Transverse colon (tissue), 4 donors: ENCODE results near the gene USF1. TPM values are rescaled to one million over a fixed set of nuclear protein-coding genes. Genes with fewer than 3 reads are reported as not detected.
A peak's percentile ranks its signal among the peaks of the same experiment; 100 is the strongest.
"Not testable (repeated sequence)": the region's sequence is repeated elsewhere in the genome, so short reads cannot be mapped to it uniquely, and the experiment has no call there.

Experiments
- DNase-seq: peaks from one replicate; pipeline ENCODE4 v3.0.0-alpha.2; 2019
- H3K27ac ChIP-seq, 4 donors: fragments of 200-600 bp; sonication (generic); 2 replicates each; pipeline ENCODE4 v1.5.1; 2016 to 2018; ENCODE audit warnings: inconsistent platforms in 4 of 4
- H3K27me3 ChIP-seq: fragments of 200-600 bp; sonication (generic); 2 replicates; pipeline ENCODE4 v1.5.1; 2017; ENCODE audit warnings: inconsistent platforms
- H3K36me3 ChIP-seq, 4 donors: fragments of 200-600 bp; sonication (generic); 2 replicates each; pipeline ENCODE4 v1.5.1; 2017 to 2019; ENCODE audit warnings: inconsistent platforms in 4 of 4
- H3K4me1 ChIP-seq, 4 donors: fragments of 200-600 bp; sonication (generic); 2 replicates each; pipeline ENCODE4 v1.5.1; 2017 to 2020; ENCODE audit warnings: inconsistent platforms in 4 of 4
- H3K4me3 ChIP-seq, 4 donors: fragments of 200-600 bp; sonication (generic); 1 replicate in 1 of 4; 2 replicates in 3 of 4; pipeline versions ENCODE4 v1.5.1 to v1.6.1; 2017 to 2019; ENCODE audit warnings: inconsistent platforms in 4 of 4
- H3K9me3 ChIP-seq, 2 donors: fragments of 200-600 bp; sonication (generic); 2 replicates each; pipeline ENCODE4 v1.5.1; 2017 to 2019; ENCODE audit warnings: inconsistent platforms in 2 of 2
- CTCF ChIP-seq, 5 experiments: fragments of 200-600 bp in 3 of 5; fragments of 450-650 bp in 2 of 5; sonication (generic) in 3 of 5; IDR thresholded peaks; 1 replicate in 2 of 5; 2 replicates in 3 of 5; pipeline ENCODE4 v1.5.1; 2016 to 2017; ENCODE audit warnings: antibody characterized with exemption in 5 of 5, inconsistent platforms in 3 of 5, mild to moderate bottlenecking in 2 of 5, moderate library complexity in 1 of 5
- EP300 ChIP-seq: sonication (generic); formaldehyde crosslinking; IDR thresholded peaks from one replicate; pipeline ENCODE4 v1.6.1; 2017; ENCODE audit warnings: antibody characterized with exemption, low read depth
- POLR2A ChIP-seq: fragments of 450-650 bp; IDR thresholded peaks from one replicate; pipeline ENCODE4 v1.6.1; 2016; ENCODE audit warnings: antibody characterized with exemption, mild to moderate bottlenecking, moderate library complexity
- POLR2AphosphoS5 ChIP-seq, 3 donors: sonication (generic); formaldehyde crosslinking; IDR thresholded peaks; one replicate each; pipeline ENCODE4 v1.6.1; 2016; ENCODE audit warnings: antibody characterized with exemption in 3 of 3
- WGBS, 2 donors: methylation state at CpG; one replicate each; pipeline ENCODE4 v1.1.5; 2018; ENCODE audit warnings: low coverage in 1 of 2; 5-methylcytosine and 5-hydroxymethylcytosine counted together
- in situ Hi-C, 4 donors: fragments of 200-750 bp; cut with MboI; loops; one replicate each; pipeline versions ENCODE4 v1.15.0 to v1.15.1; 2017; ENCODE audit warnings: low sequenced_read_pairs in 3 of 4, low pct_ligation_motif_present in 1 of 4, low pct_unique_long_range_greater_than_20kb in 1 of 4
- intact Hi-C: fragments of 100-400 bp; cut with DNase I; formaldehyde crosslinking; loops from one replicate; pipeline ENCODE4 v1.15.1; 2023; ENCODE audit warnings: low total_unique reads
- total RNA-seq, 4 donors: library from RNA; depleted of rRNA; stranded (reverse); fragments of >200 nt; gene quantifications; one replicate each; pipeline ENCODE4 v1.1.0, GENCODE V29; 2016

The USF1 gene
- total RNA-seq, 4 donors from 2014 or later: 34.4 to 78.2 (median 64.9) TPM

GRCh38 chr1:161021165-161021969 is 24.4 kb downstream of the USF1 start:
- TF ChIP-seq EP300 (no peak), CTCF (IDR thresholded peaks at IDR 0.05) (no peak), POLR2AphosphoS5 (IDR thresholded peaks at IDR 0.05) (peak; percentile 94 to 98 (median 95)), POLR2A (peak; percentile 98)
- in situ Hi-C loops: no loop called here
- Histone ChIP-seq H3K27me3 (no peaks in the 10 kb centered on the region), H3K27ac (peak overlapping the region; percentile 82 to 90 (median 90)), H3K9me3 (no peaks in the 10 kb centered on the region), H3K4me3 (peak overlapping the region; percentile 50 to 69 (median 54)), H3K36me3 (no peaks in the 10 kb centered on the region), H3K4me1 (peaks cover 0 to 35% (median 24%) of the 10 kb centered on the region in 4 donors)
- 15 to 38% methylated on average over 9 to 31 of the region's 34 CpGs for WGBS, 2 donors
- peak; percentile 97 for DNase-seq
- intact Hi-C loops: no loop called here

GRCh38 chr1:161020509-161021164 is 25.1 kb downstream of the USF1 start, which contains the start of gene F11R:
F11R (minus strand) TSS chr1:161021152; CDS start chr1:161021073, 79 bp downstream.
- intact Hi-C loops (no loop called here), in situ Hi-C loops (no loop called here)
- no peaks in the 10 kb centered on the region for H3K36me3 ChIP-seq
- no peaks in the 10 kb centered on the region for H3K27me3 ChIP-seq
- peak; percentile 75 for DNase-seq
- H3K27ac ChIP-seq: peak within 1 kb of the TSS; percentile 82 to 90 (median 90)
- peaks cover 0 to 35% (median 24%) of the 10 kb centered on the region in 4 donors for H3K4me1 ChIP-seq
- peak; percentile 2 to 56 (median 4) for TF ChIP-seq POLR2AphosphoS5 (IDR thresholded peaks at IDR 0.05)
- TF ChIP-seq CTCF (IDR thresholded peaks at IDR 0.05): peak in 4 of 5 experiments; percentile 5 to 75 (median 47)
- peak; percentile 89 for TF ChIP-seq POLR2A
- no peak for TF ChIP-seq EP300
- 3% methylated on average over 36 of the region's 36 CpGs; no CpG with 5 or more reads in 1 of the 2 donors for WGBS, 2 donors
- no peaks in the 10 kb centered on the region for H3K9me3 ChIP-seq
- peak within 1 kb of the TSS; percentile 50 to 69 (median 54) for H3K4me3 ChIP-seq

- 0 to 19% methylated on average over 2 to 10 of the region's 10 CpGs for WGBS, 2 donors
- H3K27me3 ChIP-seq: no peaks in the 10 kb centered on the region
- TF ChIP-seq CTCF (IDR thresholded peaks at IDR 0.05): no peak
- peak; percentile 4 for TF ChIP-seq POLR2A
- DNase-seq: no peak
- intact Hi-C loops: no loop called here
- H3K4me1 ChIP-seq: peaks cover 0 to 41% (median 27%) of the 10 kb centered on the region in 4 donors
- H3K36me3 ChIP-seq: no peaks in the 10 kb centered on the region
- in situ Hi-C loops: no loop called here
- peak overlapping the region; percentile 82 to 90 (median 90) for H3K27ac ChIP-seq
- no peaks in the 10 kb centered on the region for H3K9me3 ChIP-seq
- H3K4me3 ChIP-seq: peak overlapping the region; percentile 50 to 69 (median 54)
Measured at GRCh38 chr1:161019751-161020495, 25.9 kb downstream of the USF1 start.

- intact Hi-C loops, H3K9me3 ChIP-seq, H3K27me3 ChIP-seq, H3K36me3 ChIP-seq, in situ Hi-C loops, DNase-seq: not testable (repeated sequence)
- peak overlapping the region in 1 of 4 donors; percentile 19 for H3K4me3 ChIP-seq
- WGBS, 2 donors: 64 to 89% methylated on average over 7 to 15 of the region's 15 CpGs
- H3K27ac ChIP-seq: peak overlapping the region; percentile 82 to 90 (median 90)
- peaks cover 6 to 49% (median 33%) of the 10 kb centered on the region in 4 donors for H3K4me1 ChIP-seq
Measured at GRCh38 chr1:161019111-161019660, 26.6 kb downstream of the USF1 start.
